Osteocyte (in vitro differentiated cells): ENCODE measurements around the gene TRIM47. TPM values are rescaled to one million over a fixed set of nuclear protein-coding genes. Genes with fewer than 3 reads are reported as not detected.

ENCODE experiments used
- DNase-seq: peaks from one replicate; pipeline ENCODE4 v3.0.0; 2021; ENCODE audit warnings: mixed read lengths; ENCODE audit not compliant: unreplicated experiment; ENCODE audit errors: extremely low spot score
- H3K27ac Mint-ChIP-seq: one replicate; pipeline ENCODE4 v1.8.0; 2021; ENCODE audit warnings: mild to moderate bottlenecking, mixed read lengths; ENCODE audit not compliant: unreplicated experiment
- H3K27me3 Mint-ChIP-seq: one replicate; pipeline ENCODE4 v1.8.0; 2021; ENCODE audit warnings: mixed read lengths; ENCODE audit not compliant: unreplicated experiment
- H3K36me3 Mint-ChIP-seq: one replicate; pipeline ENCODE4 v1.8.0; 2021; ENCODE audit warnings: mixed read lengths; ENCODE audit not compliant: unreplicated experiment
- H3K4me1 Mint-ChIP-seq: one replicate; pipeline ENCODE4 v1.8.0; 2021; ENCODE audit warnings: mixed read lengths; ENCODE audit not compliant: unreplicated experiment
- H3K4me3 Mint-ChIP-seq: one replicate; pipeline ENCODE4 v1.8.0; 2021; ENCODE audit warnings: mild to moderate bottlenecking, moderate library complexity, mixed read lengths; ENCODE audit not compliant: unreplicated experiment
- H3K9me3 Mint-ChIP-seq: one replicate; pipeline ENCODE4 v1.8.0; 2021; ENCODE audit warnings: mixed read lengths; ENCODE audit not compliant: unreplicated experiment
- CTCF ChIP-seq: fragments of 200-600 bp; sonication (generic); IDR thresholded peaks from 2 replicates; pipeline ENCODE4 v1.5.0; 2021; ENCODE audit warnings: antibody characterized with exemption, mild to moderate bottlenecking, moderate library complexity
- total RNA-seq: library from RNA; stranded (reverse); gene quantifications from 2 replicates; pipeline ENCODE4 v1.2.1, GENCODE V29; 2021

Gene TRIM47
- total RNA-seq, 1 donor from 2014 or later, result 33.3 TPM

- no peak for DNase-seq
- Mint-ChIP-seq H3K36me3 (peaks cover 15% of the 10 kb centered on the region), H3K4me3 (no peak overlapping the region), H3K27me3 (no peaks in the 10 kb centered on the region), H3K4me1 (peaks cover 24% of the 10 kb centered on the region), H3K9me3 (no peaks in the 10 kb centered on the region), H3K27ac (no peak overlapping the region)
- TF ChIP-seq CTCF, result no peak
Measured at GRCh38 chr17:75824666-75825065, 53.7 kb downstream of the TRIM47 start.

Other genes starting within 250 kb of the TRIM47 start
- 0.24 and 0.42 TPM in 2 replicates for gene SMIM5, start 245.1 kb downstream of the TRIM47 start, total RNA-seq
- 39.2 and 44.7 TPM in 2 replicates for gene RECQL5, start 211.4 kb downstream of the TRIM47 start, total RNA-seq
- gene SAP30BP, start 211.2 kb downstream of the TRIM47 start, total RNA-seq, result 88.1 and 103 TPM in 2 replicates
- 460 and 524 TPM in 2 replicates for gene ITGB4, start 157.1 kb downstream of the TRIM47 start, total RNA-seq
- 30.3 and 31.2 TPM in 2 replicates for gene GALK1, start 113.4 kb downstream of the TRIM47 start, total RNA-seq
- gene UNK, start 93.8 kb downstream of the TRIM47 start, total RNA-seq, result 35.1 and 38.2 TPM in 2 replicates
- 3.3 and 3.6 TPM in 2 replicates for gene UNC13D, start 34.2 kb downstream of the TRIM47 start, total RNA-seq
- 83.1 and 88.2 TPM in 2 replicates for gene WBP2, start 23.2 kb downstream of the TRIM47 start, total RNA-seq
- gene TRIM65, start 18.4 kb upstream of the TRIM47 start, total RNA-seq, result 26.3 and 26.9 TPM in 2 replicates
- 71.1 and 73.6 TPM in 2 replicates for gene MRPL38, start 26.3 kb upstream of the TRIM47 start, total RNA-seq
- 14.5 and 14.8 TPM in 2 replicates for gene FBF1, start 62.5 kb upstream of the TRIM47 start, total RNA-seq
- 48.0 and 53.4 TPM in 2 replicates for gene ACOX1, start 100.6 kb upstream of the TRIM47 start, total RNA-seq
- gene TEN1, start 100.7 kb upstream of the TRIM47 start, total RNA-seq, result 23.7 and 25.2 TPM in 2 replicates
- gene CDK3, start 122.3 kb upstream of the TRIM47 start, total RNA-seq, result 8.3 and 9.6 TPM in 2 replicates
- not detected in 2 replicates for gene EVPL, start 148.7 kb upstream of the TRIM47 start, total RNA-seq
- 73.7 and 74.7 TPM in 2 replicates for gene SRP68, start 193.9 kb upstream of the TRIM47 start, total RNA-seq
- not detected in 2 replicates for gene GALR2, start 196.2 kb upstream of the TRIM47 start, total RNA-seq
- gene ZACN, start 200.6 kb upstream of the TRIM47 start, total RNA-seq, result not detected in 2 replicates
- gene EXOC7, start 225.2 kb upstream of the TRIM47 start, total RNA-seq, result 158 and 164 TPM in 2 replicates